HG03139 (cell line): ENCODE results near the gene MYPOP.
"Not testable (repeated sequence)": the region's sequence is repeated elsewhere in the genome, so short reads cannot be mapped to it uniquely, and the experiment has no call there.

Source experiments
- ATAC-seq: cut with Tn5 transposase; IDR thresholded peaks from one replicate; pipeline ENCODE4 v1.9.1; 2021; ENCODE audit not compliant: unreplicated experiment

Gene MYPOP

DNA sequence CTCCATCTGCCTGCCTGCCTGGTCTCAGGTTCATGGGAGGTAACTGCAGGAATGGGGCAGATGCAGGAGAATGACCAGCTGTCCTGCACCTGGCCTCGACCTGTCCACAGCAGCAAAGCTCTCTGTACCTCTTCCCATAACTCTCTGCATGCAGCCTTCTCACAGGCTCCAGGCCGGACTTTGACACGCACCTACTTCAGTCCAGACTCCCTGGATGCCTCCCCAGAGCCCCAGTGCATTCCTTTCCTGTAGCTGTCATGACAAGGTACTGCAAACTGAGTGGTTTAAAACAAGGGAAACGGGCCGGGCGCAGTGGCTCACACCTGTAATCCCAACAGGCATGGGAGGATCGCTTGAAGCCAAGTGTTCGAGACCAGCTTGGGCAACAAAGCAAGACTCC, 8.9 kb upstream of the MYPOP start:
- no peak for ATAC-seq

DNA sequence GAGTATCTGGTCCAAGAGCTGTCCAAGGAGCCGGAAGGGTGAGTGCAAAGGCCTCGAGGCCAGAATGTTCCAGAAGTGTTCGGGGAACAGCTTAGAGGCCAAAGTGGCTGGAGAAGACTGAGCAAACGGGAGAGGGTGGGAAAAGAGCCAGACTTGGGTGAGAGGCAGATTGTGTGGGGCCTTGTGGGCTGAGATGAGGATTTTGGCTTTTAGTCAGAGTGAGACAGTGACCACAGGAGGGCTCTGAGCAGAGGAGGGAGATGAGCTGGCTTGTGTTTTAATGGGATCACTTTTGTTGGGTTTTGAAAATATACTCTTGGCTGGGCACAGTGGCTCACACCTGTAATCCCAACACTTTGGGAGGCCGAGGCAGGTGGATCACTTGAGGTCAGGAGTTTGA, 6.5 kb upstream of the MYPOP start:
- ATAC-seq, result no peak

DNA sequence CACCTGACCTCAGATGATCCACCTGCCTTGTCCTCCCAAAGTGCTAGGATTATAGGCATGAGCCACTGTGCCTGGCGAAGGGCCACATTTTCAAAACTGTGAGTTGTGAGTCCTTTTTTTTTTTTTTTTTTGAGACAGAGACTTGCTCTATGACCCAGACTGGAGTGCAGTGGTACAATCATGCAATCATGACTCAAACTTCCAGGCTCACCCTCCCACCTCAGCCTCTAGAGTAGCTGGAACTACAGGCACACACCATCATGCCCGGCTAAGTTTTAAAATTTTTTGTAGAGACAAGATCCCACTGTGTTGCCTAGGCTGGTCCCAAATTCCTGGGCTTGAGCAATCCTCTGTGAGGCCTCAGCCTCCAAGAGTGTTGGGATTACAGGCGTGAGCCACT, 3.8 kb upstream of the MYPOP start:
- no peak for ATAC-seq

DNA sequence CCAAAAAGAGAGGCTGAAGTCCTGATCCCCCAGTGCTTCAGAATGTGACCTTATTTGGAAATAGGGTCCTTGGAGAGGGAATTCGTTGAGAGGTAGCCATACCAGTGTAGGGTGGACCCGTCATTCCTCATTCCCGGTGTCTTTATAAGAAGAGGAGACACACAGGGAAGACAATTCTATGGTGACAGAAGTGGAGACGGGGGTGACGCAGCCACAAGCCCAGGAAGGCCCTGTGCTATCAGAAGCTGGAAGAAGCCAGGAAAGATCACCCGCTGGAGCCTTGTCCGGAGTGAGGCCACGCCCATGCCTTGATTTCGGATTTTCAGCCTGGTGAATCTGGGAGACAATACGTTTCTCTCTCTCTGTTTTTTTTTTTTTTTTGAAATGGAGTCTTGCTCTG, 2.6 kb upstream of the MYPOP start:
- no peak for ATAC-seq

DNA sequence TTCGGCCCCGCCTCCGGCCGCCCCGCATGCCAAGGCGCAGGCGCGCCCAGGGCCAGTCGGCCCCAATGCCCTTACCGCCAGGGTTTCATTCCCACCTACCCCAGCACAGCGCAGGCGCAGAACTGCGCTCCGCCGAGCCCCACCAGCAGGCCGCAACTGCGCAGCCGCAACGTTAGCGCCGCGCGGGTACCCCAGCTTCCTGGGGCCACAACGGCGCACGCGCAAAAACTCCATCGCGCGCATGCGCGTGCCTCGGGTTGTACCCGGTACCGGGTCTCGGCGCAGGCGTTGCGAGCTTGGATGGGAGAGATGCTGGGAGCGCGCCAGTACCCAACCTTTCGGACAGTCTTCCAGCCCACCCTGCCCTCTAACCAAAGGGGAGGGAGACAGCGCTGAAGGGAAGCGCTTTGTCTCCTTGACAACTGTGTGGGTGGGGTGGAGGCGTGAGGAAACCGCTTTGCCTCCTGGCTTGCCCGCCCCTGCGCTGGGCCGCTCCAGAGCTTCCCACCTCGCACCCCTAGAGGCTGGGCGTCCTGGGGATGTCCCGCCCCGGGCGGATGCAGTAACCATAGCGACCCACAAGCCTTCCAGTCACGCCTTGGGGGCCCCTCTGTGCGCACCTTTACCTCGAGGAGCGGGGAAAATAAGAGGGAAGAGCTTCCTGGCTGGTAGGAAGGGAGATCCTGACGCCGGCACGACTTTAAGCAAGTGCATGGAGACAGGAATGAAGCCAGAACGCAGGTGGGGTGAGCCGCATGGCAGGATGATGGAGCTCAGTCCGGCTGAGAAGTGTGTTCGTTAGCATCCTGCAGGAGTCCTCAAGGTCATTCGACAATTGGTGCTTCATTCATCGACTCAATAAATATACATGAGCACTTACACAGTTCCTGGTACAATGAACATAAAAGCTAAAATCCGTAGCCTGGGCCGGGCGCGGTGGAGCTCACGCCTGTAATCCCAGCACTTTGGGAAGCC, 525 bp upstream of the MYPOP start:
- peak; percentile 76 for ATAC-seq

DNA sequence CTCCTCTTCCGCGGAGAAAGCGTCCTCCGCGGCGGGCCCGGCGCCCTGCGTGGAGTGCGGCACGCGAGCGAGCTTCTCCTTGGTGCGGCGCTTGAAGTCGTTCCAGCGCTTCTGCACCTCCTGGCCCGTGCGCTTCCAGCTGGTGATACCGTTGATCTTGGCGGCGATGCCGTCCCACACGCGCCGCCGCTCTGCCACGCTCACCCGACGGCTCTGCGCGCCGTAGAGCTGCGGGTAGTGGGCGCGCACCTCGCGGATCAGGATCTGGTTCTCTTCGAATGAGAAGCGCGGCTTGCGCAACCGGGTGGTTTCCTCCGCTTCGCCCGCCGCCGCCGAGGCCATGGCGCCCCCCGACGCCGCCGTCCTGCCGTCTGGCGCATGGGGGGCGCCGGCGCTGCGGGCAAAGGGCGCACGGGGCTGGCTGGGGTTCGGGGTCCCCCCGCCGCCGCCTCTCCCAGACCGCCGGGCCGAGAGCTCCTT, 941 bp downstream of the MYPOP start:
- ATAC-seq, result no peak

DNA sequence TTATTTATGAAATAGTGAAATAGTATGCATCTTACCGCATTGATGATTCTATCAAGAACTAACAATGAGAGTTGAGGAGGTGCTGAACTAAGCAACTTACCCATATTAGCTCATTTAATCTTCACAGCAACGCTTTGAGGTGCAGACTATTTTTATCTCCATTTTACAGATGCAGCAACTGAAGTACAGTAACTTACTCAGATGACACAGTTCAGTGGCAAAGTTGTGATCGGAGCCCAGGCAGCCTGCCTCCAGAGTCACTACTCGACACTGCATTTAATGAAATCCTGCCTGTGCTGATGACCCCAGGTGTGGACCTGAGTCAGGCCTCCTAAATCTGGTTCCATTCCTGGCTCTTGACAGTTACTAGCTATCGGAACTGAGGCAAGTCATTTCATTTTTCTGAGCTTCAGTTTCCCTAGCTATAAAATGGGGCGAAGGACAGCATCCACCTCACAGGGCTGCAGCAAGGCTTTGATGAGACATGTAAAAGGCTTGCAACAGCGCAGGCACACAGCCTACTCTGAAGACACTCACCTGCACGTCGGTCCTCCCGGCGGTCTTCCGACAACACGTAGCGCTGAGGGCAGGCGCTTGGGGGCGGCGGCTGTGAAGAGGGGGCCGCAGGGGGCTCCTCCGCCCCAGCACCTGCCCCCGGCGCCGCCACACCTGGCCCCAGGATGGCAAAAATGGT, 1.5 kb downstream of the MYPOP start:
- ATAC-seq, result no peak

DNA sequence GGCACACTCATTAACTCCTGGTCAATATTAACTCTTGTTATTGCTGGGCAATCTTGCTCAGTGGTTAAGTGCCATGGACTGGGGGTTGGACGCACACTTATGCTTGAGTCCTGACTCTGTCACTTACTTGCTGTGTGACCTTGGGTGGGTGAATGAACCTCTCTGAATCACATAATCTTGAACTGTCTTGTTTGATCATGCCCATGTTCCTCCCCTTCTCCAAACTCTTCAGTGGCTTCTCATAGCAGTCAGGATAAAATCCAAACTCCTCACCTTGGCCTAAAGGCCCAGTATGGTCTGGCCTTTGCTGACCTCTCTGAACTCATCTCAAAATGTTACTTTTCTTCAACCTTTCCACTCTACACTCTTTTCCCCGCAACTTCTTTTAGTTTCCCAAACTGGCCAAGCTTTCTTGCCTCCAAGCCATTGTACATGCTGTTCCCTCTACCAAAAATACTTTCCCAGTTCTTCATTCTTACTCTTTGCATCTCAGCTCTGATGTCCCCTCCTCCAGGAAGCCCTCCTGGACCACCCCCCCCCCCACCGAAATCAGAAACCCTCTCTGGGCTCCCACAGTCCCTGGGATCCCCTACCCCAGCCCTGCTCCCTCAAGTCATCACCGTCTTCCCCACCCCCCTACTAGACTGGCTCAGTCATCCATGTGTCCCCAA, 2.4 kb downstream of the MYPOP start:
- no peak for ATAC-seq

DNA sequence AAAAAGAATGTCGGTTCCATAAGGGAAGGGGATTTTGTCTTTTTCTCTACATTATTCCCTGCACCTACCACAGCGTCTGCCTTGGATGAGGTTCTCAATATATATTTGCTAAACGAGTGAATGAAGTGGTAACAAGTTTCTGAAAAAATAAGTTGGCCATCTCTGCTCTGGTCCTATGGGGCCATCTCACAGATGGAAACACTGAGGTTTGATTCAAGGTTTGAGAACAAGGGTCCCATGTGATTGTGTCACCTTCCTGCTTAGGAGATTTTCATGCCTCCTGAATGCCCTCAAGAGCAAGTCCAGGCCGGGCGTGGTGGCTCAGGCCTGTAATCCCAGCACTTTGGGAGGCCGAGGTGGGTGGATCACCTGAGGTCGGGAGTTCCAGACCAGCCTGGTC, 3.2 kb downstream of the MYPOP start:
- ATAC-seq, result no peak

DNA sequence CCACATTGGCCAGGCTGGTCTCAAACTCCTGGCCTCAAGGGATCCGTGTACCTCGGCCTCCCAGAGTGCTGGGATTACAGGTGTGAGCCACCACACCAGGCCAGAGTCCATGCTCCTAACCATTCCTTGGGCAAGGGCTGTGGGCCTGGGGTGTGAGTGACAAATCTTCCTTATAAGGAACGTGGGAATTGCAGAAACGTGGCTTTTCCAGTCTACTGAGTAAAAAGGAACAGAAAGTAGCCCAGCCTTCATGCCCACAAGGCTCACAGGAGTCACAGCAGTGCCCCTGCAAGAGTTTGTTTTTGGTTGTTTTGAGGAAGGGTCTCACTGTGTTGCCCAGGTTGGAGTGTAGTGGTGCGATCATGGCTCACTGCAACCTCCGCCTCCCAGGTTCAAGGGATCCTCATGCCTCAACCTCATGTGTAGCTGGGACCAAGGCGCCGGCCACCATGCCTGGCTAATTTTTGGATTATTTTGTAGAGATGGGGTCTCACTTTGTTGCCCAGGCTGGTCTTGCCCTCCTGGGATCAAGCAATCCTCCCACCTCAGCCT, 5.1 kb downstream of the MYPOP start:
- ATAC-seq, result no peak

DNA sequence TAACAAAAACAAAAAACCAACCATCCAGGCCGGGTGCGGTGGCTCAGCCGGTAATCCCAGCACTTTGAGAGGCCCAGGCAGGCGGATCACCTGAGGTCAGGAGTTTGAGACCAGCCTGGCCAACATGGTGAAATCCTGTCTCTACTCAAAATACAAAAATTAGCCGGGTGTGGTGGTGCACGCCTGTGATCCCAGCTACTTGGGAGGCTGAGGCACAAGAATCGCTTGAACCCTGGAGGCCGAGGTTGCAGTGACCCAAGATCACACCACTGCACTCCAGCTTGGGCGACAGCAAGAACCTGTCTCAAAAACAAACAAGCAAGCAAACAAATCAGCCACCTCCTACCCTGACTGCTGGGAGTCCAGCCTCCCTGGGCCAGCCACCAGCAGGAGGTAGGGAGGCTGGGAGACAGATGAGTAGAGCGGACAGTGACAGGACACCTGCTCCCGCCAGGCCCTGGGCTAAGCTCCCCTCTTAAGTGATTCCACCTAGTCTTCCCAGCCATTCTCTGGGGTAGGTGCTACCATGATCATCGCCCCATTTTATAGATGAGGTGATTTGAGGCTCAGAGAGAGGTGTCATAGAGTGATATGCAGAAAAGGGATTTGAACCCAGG, 6.3 kb downstream of the MYPOP start:
- not testable (repeated sequence) for ATAC-seq

DNA sequence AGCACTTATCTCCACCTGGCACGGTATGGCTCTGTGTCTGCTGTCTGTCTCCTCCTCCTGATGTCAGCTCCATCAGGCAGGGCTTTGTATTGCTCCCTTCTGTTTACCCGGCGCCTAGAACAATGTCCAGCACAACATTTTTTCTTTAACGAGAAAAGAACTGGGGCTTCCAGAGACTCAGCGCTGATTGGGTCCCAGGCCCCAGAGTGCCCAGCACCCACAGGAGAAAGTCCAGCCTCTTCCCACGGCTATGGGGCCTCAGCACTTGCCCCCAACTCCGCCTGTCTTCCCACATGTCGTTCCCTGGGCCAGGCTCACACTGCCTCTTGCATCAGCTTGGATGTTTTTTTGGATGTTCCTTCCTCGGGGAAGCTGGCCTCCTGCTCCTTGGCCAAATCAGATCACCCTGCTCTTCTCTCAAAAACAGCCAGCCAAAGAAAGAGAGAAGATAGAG, 6.9 kb downstream of the MYPOP start:
- no peak for ATAC-seq

DNA sequence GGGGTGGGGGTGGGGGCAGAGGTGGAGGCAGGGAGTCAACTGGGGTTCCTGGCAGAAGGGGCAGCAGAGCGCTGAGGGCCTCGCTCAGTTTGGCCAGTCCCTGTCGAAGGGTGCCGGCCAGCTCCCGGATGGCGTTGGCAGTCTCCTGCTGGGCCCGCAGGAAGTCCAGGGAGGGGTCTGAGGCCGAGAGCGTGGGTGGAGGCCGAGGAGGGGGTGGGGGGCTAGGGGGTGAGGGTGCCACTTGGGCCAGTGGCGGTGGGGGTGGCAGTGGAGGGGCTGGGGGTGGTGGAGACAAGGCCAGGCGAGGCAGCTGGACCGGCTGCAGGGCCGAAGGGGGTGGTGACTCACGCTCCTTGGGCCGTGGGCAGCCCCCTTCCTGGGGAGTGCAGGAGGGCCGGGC, 11.5 kb downstream of the MYPOP start:
- ATAC-seq, result no peak

DNA sequence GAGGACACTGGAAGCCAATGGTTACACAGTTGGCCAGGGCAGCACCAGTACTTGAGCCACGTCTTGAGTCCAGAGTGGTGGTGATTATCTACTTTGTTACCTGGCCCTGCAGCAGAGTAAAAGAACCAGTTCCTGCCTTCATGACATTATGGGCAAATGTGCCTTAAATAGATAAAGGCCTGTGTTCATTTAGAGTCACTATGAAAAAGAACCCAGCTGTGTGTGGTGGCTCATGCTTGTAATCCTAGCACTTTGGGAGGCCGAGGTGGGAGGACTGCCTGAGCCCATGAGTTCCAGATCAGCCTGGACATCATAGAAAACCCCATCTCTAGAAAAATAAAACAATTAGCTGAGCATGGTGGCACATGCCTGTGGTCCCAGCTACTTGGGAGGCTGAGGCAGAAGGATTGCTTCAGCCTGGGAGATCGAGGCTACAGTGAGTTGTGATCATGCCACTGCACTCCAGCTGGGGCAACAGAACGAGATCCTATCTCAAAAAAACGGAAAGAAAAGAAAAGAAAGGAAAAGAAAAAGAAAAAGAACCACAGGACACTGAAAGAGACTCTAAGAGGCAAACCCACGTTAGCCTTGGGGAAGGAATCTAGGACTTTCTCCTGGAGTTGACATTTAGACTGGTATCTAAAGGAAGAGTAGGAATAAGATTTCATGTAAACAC, 13.1 kb downstream of the MYPOP start:
- no peak for ATAC-seq

DNA sequence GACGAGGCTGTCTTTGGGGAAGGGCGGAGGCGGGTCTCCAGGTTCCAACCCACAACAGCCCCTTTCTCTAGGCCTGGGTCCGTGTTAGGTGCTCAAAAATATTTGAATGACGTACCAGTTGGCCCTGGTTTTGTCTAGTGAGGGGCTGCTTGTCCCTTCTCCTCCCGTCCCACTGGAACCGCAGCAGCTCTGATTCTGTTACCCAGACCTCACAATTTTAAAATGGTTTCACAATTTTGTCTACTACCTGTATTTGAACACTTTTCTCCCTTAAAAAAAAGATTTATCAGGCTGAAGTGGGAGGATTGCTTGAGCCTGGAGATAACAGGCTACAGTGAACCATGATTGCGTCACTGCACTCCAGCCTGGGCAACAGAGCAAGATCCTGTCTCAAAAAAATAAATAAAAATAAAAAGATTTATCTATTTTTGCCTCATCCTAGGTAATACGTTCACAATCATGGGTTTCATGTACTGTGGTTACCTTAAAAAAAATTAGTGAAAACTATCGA, 15.2 kb downstream of the MYPOP start:
- no peak for ATAC-seq

DNA sequence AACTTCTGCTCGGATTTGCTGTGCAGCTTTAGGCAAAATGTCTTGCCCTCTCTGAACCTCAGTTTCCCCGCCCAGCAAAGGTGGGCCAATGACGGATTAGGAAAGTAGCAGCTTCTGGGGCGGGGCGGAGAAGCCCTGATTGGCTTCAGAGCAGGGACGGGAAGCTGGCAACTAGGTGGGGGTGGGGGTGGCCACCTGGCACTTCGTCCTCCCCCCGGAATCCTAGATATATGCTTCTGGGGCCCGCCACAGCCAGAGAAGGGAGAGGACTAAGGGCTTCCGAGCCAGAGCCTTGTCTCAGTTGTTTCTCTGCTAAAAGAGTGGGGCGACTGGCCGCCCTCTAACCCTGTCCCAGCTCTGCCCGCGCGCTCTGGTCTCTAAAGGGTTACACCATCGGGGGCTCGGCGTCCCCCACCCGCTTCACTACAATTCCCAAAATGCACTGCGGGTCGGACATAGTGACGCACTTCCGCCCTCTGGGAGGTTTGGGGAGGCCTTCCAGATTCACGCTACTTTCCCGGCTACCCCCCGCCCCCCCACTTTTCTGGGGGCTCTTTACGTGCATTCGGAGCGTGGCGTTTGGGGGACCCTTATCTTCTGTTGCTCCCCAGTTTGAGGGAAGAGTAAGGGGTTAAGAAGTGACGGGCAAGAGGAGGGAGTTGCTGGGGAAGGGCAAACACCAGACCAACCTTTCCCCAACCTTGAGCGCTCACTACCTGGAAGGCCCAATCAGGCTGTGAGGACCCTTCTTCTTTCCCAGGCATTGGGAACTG, 15.8 kb downstream of the MYPOP start:
- peak; percentile 42 for ATAC-seq

DNA sequence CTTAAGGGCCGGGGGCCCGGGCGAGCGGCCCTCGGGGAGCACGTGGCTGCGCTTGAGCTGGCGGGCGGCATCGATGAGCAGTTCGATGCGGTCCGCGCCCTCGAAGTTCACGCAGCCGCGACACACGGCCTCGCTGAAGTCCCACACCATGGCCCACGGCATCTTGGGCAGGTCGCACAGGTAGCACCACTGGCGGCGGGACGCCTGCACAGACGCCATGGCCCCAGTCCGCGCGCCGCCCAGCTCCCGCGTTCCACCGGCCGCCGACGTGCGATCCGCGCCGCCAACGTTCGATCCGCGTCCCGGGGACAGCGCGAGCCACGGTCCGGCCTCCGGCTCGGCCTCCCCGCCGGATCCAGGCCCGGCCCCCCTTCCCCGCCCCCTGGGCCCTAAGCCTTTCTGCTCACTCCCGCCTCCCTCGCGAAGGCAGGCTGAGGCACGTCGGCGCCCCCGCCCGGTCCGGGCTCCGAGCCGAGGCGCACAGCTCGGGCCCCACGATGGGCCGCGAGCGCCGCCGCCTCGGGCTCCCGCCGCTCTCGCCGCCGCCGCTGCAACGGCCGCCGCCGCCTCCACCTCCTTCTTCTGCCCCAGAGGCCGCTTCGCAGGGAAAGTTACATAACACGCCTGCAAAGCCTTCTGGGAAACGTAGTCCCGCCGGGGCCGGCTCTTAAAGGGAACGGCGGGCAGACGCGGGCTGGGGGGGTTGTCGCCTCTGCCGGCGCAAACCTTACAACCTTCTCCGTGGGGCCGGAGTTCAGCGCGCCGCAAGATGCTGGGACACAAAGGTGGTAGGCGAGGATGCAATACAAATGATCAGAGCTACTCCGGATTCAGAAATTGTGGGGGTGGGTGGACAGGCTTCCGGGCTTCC, 16.6 kb downstream of the MYPOP start, which contains the start of gene IRF2BP1:
IRF2BP1 (minus strand) TSS at position 586 of the 871 bp plus-strand sequence; CDS start at position 219, 367 bp downstream.
- ATAC-seq, result peak; percentile 39
